ENCODE measurements around the gene RNASE11. TPM values are rescaled to one million over a fixed set of nuclear protein-coding genes. Genes with fewer than 3 reads are reported as not detected.
"Not testable (repeated sequence)": the region's sequence is repeated elsewhere in the genome, so short reads cannot be mapped to it uniquely, and the experiment has no call there.

Gene RNASE11
- total RNA-seq, 1 donor from 2014 or later: not detected

DNA sequence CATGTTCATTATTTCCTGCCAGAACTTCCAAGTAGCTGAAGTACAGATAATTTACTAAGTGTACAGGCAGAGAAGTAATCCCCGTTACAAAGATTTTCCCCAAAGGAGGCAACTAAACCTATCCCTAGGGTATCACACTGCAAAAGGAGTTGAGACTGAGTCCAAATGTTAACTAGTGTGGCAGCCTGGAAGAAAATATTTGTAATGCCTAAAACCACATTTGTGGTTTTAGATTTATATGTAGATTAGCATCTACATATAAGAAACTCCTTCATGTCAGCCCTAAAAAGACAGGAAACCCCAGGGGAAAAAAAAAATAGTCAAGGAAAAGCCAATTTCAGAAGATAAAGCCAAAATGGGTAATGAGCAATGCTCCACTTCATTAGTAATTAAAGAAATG is 4.8 kb upstream of the RNASE11 start:
- no peaks in the 10 kb centered on the region for H3K36me3 Mint-ChIP-seq (ENCODE audit: low read depth)
- peaks cover 4% of the 10 kb centered on the region for H3K4me1 Mint-ChIP-seq (ENCODE audit: low read depth)
- intact Hi-C loops (cut with micrococcal nuclease): no loop called here

DNA sequence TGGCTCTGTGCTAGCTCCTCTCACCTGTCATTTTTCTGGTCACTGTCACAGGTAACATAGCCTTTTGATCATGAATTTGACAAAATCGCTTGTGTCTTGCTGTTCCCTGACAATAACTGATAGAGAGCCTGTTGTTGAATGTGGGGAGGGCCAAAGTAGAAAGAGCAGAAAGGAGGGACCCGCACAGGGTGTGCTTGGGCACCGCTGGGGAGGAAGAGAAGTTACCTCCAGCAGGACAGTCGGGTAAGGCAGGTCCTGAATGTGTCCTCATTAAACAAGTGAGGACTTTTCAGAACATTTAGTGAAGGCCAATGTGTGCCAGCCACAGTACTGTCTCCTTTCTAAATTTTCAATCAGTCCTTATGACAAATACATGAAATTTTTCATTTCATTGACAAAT is 3.4 kb upstream of the RNASE11 start, which contains the start of gene RNASE12:
Gene RNASE12, minus strand, starts transcription at position 142 of the 400 bp plus-strand sequence. CDS start 653 bp downstream, outside the sequence.
- Mint-ChIP-seq H3K4me1 (ENCODE audit: low read depth) (peaks cover 10% of the 10 kb centered on the region), H3K27ac (no peak within 1 kb of the TSS), H3K27me3 (ENCODE audit: insufficient read depth) (peaks cover 12% of the 10 kb centered on the region), H3K9me3 (no peaks in the 10 kb centered on the region), H3K4me3 (no peak within 1 kb of the TSS), H3K36me3 (ENCODE audit: low read depth) (no peaks in the 10 kb centered on the region)
- intact Hi-C loops (cut with micrococcal nuclease): no loop called here
- DNase-seq (ENCODE audit: low spot score): no peak

More for the DNA sequence above, 4.8 kb upstream of the RNASE11 start:
- no peaks in the 10 kb centered on the region for H3K9me3 Mint-ChIP-seq
- H3K27me3 Mint-ChIP-seq (ENCODE audit: insufficient read depth): peaks cover 12% of the 10 kb centered on the region
- DNase-seq (ENCODE audit: low spot score): no peak
- H3K27ac Mint-ChIP-seq: no peak overlapping the region
- no peak overlapping the region for H3K4me3 Mint-ChIP-seq

DNA sequence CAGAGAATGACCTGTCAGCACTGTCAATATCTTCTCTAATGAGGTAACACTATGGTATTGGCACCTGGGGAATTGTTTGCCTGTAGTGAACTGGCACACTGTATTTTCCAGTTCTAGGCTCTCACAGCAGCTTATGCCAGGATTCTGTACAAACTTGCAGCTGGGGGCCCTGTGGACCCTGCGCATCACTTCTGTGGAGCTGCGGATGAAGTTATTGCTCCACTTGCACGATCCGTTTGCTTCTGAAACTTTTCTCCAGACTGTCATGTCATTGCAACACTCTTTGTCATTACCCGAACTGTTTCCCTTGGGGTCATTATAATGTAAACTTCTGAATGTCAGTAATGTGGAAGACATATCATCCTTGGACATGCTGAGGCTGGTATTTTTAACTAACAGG is 3.9 kb downstream of the RNASE11 start:
- no peaks in the 10 kb centered on the region for H3K9me3 Mint-ChIP-seq
- H3K4me1 Mint-ChIP-seq (ENCODE audit: low read depth): peaks cover 10% of the 10 kb centered on the region
- DNase-seq (ENCODE audit: low spot score): no peak
- no peaks in the 10 kb centered on the region for H3K36me3 Mint-ChIP-seq (ENCODE audit: low read depth)
- intact Hi-C loops (cut with micrococcal nuclease): no loop called here
- no peak overlapping the region for H3K27ac Mint-ChIP-seq
- H3K27me3 Mint-ChIP-seq (ENCODE audit: insufficient read depth): no peaks in the 10 kb centered on the region
- no peak overlapping the region for H3K4me3 Mint-ChIP-seq

DNA sequence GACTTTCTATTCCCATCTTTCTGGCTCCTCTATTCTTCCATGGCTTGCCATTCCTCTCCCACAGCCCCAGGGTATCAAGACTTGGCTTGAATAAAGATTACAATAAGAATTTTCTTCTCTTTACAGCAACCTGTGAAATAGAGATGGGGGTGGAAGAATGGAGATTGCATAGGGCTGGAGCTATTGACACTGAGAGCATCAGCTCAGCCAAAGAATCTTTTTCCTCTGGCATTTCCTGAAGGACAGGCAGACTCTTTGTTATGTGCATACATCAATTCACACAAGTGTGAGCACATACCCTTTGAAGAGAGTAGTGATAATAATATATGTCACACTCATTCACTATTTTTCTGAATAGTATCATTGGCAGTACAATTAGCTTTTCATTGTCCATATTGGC is 4.7 kb downstream of the RNASE11 start:
- intact Hi-C loops (cut with micrococcal nuclease): no loop called here
- Mint-ChIP-seq H3K36me3 (ENCODE audit: low read depth) (no peaks in the 10 kb centered on the region), H3K27me3 (ENCODE audit: insufficient read depth) (no peaks in the 10 kb centered on the region), H3K9me3 (no peaks in the 10 kb centered on the region), H3K27ac (no peak overlapping the region), H3K4me3 (no peak overlapping the region), H3K4me1 (ENCODE audit: low read depth) (peaks cover 10% of the 10 kb centered on the region)
- no peak for DNase-seq (ENCODE audit: low spot score)

DNA sequence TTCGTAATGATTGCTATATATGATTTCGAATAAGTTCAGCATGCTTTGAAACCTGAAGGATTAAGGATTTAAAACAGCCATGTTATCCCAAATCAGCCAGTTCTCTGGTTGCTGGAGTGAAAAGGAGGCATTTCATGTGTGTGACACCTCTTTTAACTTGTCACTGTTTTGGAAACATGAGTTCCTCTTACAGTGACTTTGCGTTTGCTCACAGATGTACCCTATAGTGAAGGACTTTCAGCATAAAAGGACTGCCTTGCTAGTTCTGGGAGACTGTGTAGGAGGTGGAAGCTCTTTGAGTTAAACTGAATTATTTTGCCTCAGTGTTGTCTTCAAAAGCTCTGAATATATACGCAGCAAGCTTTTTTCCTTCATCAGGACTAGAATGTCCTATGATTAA is 7.6 kb downstream of the RNASE11 start:
- DNase-seq (ENCODE audit: low spot score): no peak
- intact Hi-C loops (cut with micrococcal nuclease): no loop called here
- no peaks in the 10 kb centered on the region for H3K27me3 Mint-ChIP-seq (ENCODE audit: insufficient read depth)
- no peaks in the 10 kb centered on the region for H3K4me1 Mint-ChIP-seq (ENCODE audit: low read depth)
- H3K9me3 Mint-ChIP-seq: no peaks in the 10 kb centered on the region
- no peaks in the 10 kb centered on the region for H3K36me3 Mint-ChIP-seq (ENCODE audit: low read depth)
- no peak overlapping the region for H3K4me3 Mint-ChIP-seq
- no peak overlapping the region for H3K27ac Mint-ChIP-seq

DNA sequence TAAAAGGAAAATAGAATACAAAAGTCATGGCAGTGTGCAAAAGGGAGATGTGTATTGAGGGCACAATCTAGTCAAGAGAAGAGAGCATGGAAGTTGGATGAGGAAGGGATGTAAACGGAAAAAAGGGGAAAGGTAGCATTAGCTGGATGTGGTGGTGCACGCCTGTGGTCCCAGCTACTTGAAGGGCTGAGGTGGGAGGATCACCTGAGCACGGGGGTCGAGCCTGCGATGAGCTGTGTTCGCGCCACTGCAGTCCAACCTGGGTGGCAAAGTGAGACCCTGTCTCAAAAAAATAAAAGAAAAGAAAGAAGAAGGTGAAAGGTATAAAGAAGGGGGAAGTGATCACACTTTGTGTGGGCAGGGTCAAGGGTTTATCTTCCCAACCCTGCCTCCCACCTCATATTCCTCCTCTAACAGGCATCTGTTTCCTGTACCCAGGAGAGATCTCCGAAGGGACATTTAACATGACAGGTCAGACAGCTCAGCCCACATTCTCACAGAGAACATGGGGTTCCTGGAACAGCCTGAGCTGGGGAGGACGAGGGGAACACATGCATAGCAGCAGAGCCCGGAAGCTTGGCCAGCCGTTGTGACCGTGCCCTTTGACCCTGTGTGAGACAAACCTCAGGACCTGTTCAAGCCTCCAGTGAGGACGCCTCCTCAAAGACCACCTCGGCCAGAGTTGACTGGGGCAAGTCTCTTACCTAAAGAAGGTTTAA is 8.9 kb downstream of the RNASE11 start:
- Mint-ChIP-seq H3K4me3 (no peak overlapping the region), H3K27me3 (ENCODE audit: insufficient read depth) (no peaks in the 10 kb centered on the region), H3K4me1 (ENCODE audit: low read depth) (no peaks in the 10 kb centered on the region), H3K27ac (no peak overlapping the region), H3K9me3 (no peaks in the 10 kb centered on the region), H3K36me3 (ENCODE audit: low read depth) (no peaks in the 10 kb centered on the region)
- intact Hi-C loops (cut with micrococcal nuclease): no loop called here
- DNase-seq (ENCODE audit: low spot score): no peak

DNA sequence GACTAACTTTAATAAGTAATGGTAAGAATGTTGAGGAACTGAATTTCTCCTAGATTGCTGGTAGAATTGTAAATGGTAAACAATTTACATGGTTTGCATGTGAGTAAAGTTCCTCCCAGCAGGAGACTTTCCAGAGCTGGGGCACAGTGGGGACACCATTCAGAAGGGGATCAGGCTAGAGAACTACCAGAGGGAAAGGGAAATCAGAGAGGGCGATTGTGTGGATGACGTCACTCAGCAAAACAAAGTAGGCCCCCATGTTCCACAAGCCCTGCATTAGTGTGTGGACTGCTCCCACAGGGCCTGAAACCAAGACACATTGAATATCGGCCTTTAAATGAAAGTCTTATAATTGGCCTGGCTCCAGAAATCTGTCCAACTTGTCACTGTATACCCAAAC is 9.5 kb downstream of the RNASE11 start:
- no peaks in the 10 kb centered on the region for H3K27me3 Mint-ChIP-seq (ENCODE audit: insufficient read depth)
- H3K4me3 Mint-ChIP-seq: no peak overlapping the region
- no peak overlapping the region for H3K27ac Mint-ChIP-seq
- H3K9me3 Mint-ChIP-seq: no peaks in the 10 kb centered on the region
- no peaks in the 10 kb centered on the region for H3K36me3 Mint-ChIP-seq (ENCODE audit: low read depth)
- DNase-seq (ENCODE audit: low spot score): no peak
- intact Hi-C loops (cut with micrococcal nuclease): no loop called here
- no peaks in the 10 kb centered on the region for H3K4me1 Mint-ChIP-seq (ENCODE audit: low read depth)

DNA sequence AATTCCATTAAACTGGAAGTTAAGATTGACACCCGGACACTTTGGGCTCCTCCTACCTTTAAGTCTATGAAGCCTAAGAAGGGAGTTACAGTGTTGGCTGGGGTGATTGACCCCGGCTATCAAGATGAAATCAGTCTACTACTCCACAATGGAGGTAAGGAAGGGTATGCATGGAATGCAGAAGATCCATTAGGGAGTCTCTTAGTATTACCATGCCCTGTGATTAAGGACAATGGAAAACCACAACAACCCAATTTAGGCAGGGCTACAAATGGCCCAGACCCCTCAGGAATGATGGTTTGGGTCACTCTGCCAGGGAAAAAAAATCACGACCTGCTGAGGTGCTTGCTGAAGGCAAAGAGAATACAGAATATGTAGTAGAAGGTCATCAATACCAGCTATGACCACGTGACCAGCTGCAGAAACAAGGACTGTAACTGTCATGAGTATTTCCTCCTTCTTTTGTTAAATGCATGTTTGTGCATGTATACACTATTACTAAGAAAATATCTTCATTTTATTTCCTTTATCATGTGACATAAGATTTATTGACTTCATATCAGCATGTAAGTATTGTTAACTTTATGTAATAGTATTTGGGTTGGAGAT is 15.3 kb downstream of the RNASE11 start:
- H3K4me3 Mint-ChIP-seq; H3K4me1 Mint-ChIP-seq (ENCODE audit: low read depth); H3K27ac Mint-ChIP-seq; intact Hi-C loops (cut with micrococcal nuclease); H3K36me3 Mint-ChIP-seq (ENCODE audit: low read depth); DNase-seq (ENCODE audit: low spot score); H3K27me3 Mint-ChIP-seq (ENCODE audit: insufficient read depth): not testable (repeated sequence)
- peaks cover 11% of the 10 kb centered on the region for H3K9me3 Mint-ChIP-seq

DNA sequence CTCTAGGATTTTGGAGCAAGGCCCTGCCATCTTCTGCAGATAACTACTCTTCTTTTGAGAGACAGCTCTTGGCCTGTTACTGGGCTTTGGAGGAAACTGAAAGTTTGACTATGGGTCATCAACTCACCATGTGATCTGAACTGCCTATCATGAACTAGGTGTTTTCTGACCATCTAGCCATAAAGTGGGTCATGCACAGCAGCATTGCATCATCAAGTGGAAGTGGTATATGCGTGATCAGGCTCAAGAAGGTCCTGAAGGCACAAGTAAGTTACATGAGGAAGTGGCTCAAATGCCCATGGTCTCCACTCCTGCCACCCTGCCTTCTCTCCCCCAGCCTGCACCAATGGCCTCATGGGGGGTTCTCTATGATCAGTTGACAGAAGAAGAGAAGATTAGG is 17.1 kb downstream of the RNASE11 start:
- DNase-seq (ENCODE audit: low spot score); H3K4me3 Mint-ChIP-seq; H3K36me3 Mint-ChIP-seq (ENCODE audit: low read depth); H3K27ac Mint-ChIP-seq; H3K4me1 Mint-ChIP-seq (ENCODE audit: low read depth); H3K27me3 Mint-ChIP-seq (ENCODE audit: insufficient read depth); intact Hi-C loops (cut with micrococcal nuclease): not testable (repeated sequence)
- H3K9me3 Mint-ChIP-seq: peaks cover 11% of the 10 kb centered on the region

DNA sequence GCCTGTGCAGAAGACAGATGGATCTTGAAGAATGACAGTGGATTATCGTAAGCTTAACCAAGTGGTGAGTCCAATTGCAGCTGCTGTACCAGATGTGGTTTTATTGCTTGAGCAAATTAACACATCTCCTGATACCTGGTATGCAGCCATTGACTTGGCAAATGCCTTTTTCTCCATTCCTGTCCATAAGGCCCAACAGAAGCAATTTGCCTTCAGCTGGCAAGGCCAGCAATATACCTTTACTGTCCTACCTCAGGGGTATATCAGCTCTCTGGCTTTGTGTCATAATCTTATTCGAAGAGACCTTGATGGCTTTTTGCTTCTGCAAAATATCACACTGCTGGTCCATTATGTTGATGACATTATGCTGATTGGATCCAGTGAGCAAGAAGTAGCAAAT is 17.9 kb downstream of the RNASE11 start:
- H3K27me3 Mint-ChIP-seq (ENCODE audit: insufficient read depth); intact Hi-C loops (cut with micrococcal nuclease): not testable (repeated sequence)

DNA sequence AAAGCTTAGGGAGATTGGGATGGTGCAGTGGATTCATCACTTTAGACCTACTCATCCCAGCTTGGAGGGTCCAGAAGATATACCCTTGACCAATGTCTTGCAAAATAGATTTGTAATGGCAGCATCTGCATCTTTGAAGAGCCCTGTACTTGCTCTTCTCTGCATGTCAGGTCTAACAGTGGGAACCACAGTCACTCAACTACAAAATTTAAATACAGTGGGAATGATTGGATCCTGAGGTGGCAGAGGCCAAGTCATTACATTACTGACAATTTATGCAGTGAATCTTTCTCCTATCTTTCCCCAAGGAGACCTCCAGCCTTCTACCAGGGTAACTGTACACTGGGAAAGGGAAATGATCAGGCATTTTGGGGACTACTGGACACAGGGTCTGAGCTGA is 18.7 kb downstream of the RNASE11 start:
- peaks cover 11% of the 10 kb centered on the region for H3K9me3 Mint-ChIP-seq
- H3K27ac Mint-ChIP-seq: no peak overlapping the region
- H3K36me3 Mint-ChIP-seq (ENCODE audit: low read depth): peaks cover 1% of the 10 kb centered on the region
- DNase-seq (ENCODE audit: low spot score): no peak
- intact Hi-C loops (cut with micrococcal nuclease): no loop called here
- no peaks in the 10 kb centered on the region for H3K4me1 Mint-ChIP-seq (ENCODE audit: low read depth)
- H3K27me3 Mint-ChIP-seq (ENCODE audit: insufficient read depth): no peaks in the 10 kb centered on the region
- no peak overlapping the region for H3K4me3 Mint-ChIP-seq

More for the DNA sequence above, 17.9 kb downstream of the RNASE11 start:
- not testable (repeated sequence) for H3K4me3 Mint-ChIP-seq; H3K27ac Mint-ChIP-seq; H3K36me3 Mint-ChIP-seq (ENCODE audit: low read depth); H3K4me1 Mint-ChIP-seq (ENCODE audit: low read depth); DNase-seq (ENCODE audit: low spot score)
- peaks cover 11% of the 10 kb centered on the region for H3K9me3 Mint-ChIP-seq

DNA sequence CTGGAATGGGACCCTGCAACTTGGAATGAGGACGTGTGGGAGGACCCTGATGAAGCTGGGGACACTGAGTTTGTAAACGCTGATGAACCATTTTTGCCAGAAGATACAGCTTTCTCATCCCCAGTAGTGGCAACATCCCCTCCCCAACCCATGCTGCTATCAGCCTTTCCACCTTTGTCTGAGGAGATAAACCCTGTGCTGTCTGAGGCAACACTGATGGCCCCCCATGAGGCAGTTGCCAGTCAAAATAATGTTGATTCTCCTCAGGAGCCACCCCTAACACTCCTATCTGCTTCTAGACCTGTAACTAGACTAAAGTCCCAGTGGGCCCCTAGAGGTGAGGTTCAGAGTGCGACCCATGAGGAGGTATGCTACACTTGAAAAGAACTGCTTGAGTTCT is 19.4 kb downstream of the RNASE11 start:
- no peaks in the 10 kb centered on the region for H3K4me1 Mint-ChIP-seq (ENCODE audit: low read depth)
- no peak overlapping the region for H3K27ac Mint-ChIP-seq
- H3K36me3 Mint-ChIP-seq (ENCODE audit: low read depth): peaks cover 1% of the 10 kb centered on the region
- intact Hi-C loops (cut with micrococcal nuclease): no loop called here
- DNase-seq (ENCODE audit: low spot score): no peak
- H3K27me3 Mint-ChIP-seq (ENCODE audit: insufficient read depth): no peaks in the 10 kb centered on the region
- no peak overlapping the region for H3K4me3 Mint-ChIP-seq
- H3K9me3 Mint-ChIP-seq: peaks cover 11% of the 10 kb centered on the region

DNA sequence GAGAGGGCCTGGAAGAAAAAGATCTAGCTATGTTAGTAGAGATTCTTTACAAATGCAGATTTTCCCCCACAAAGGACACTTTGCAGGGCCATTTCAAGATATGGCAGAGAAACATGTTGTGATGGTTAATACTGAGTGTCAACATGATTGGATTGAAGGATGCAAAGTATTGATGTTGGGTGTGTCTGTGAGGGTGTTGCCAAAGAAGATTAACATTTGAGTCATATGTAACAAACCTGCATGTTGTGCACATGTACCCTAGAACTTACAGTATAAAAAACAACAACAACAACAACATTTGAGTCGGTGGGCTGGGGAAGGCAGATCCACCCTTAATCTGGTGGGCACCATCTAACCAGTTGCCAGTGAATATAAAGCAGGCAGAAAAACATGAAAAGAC is 20.6 kb downstream of the RNASE11 start:
- H3K27ac Mint-ChIP-seq; H3K27me3 Mint-ChIP-seq (ENCODE audit: insufficient read depth); H3K36me3 Mint-ChIP-seq (ENCODE audit: low read depth); H3K4me1 Mint-ChIP-seq (ENCODE audit: low read depth); intact Hi-C loops (cut with micrococcal nuclease); H3K4me3 Mint-ChIP-seq; DNase-seq (ENCODE audit: low spot score): not testable (repeated sequence)
- H3K9me3 Mint-ChIP-seq: peaks cover 11% of the 10 kb centered on the region

Measured in activated T-helper 1 cell treated with anti-CD3 and anti-CD28 coated beads, Interleukin-12 subunit alpha, Interleukin-12 subunit beta, Interleukin-2, Interleukin-4 antibody, amounts not matched to agents 30 ng/mL and 10 ng/mL and 1 ng/mL, durations not matched to agents 14 hours and 24 hours and 36 hours (primary cell).